Amygdala (tissue), 56 donors: ENCODE results near the gene FNDC3B.

Experiments
- DNase-seq, 56 donors: peaks; one replicate each; lab custom pipeline; 2025; lab: John Stamatoyannopoulos, UW

Gene FNDC3B

DNA sequence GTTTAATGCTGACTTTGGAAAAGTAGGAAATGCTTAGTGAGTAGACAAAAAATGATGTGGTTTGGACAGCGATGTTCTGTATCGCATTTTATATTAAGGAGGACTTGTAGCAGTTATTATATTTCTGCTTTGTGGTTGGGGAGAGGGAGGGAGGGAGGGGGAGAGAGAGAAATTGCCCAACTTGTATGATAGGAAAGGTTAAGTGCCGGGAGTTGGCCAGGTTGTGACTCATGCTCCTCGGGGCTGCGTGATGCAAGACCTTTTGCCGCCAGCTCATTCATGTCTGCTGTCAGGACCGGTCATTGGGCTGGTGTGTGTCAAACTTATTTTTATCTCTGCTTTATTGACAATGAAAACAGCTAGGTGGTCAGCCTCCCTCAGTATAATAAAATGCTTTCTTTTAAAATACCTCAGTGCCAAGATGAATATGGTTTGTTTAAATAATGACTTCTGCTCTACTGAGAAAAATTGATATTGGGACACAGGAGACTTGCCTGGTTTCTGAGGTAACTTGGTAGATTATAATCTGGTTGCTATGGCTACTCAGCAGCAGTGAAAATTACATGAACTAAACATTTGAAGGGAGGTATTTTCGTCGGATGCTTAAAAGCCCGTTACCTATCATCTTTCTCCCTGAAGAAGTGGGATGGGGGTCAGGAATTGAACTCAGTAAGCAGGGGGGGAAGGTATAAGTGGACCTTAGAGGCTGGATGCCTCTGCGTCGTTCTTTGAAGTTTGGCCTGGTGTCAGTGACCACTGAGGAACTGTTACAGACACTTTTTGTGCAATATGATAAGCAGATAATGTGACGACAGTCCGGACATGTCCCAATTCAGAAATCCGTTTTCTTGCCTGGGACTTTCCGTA lies 90.7 kb downstream of the FNDC3B start:
- peak in 3 of 56 donors; percentile 5 to 15 (median 14) for DNase-seq

DNA sequence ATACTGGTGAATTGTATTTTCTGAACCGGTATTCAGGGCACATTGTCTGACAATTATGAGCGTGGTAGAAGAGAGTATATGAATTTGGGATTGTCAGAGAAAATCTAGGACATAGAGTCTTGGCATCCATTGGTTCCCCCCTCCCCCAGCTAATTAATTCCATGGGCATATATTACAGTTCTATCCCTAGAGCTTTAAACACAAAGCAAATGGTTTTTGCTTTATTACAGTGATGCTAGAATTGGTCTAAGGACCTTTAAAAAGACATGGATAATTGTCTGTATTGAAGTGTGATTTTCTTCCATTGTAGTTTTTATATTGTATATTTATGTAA lies 91.3 kb downstream of the FNDC3B start:
- no peak for DNase-seq

DNA sequence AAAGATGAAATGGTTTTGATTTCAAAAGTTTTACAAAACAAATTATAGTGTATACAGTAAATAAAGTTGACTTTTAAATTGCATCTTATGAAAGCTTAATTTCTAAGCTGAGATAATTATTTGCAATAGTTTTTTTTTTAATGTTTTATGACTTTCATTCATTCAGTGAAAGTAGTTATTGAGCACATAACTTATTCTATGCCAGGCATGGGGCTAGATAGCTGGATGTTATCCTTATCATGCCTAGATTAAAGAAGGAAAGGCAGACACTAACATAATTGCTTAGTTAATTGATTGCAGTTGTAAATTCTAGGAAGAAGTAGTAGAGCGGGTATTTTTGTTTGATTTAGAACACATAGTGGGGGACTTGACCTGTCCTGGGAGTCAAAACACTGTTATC lies 92.4 kb downstream of the FNDC3B start:
- DNase-seq, result no peak

DNA sequence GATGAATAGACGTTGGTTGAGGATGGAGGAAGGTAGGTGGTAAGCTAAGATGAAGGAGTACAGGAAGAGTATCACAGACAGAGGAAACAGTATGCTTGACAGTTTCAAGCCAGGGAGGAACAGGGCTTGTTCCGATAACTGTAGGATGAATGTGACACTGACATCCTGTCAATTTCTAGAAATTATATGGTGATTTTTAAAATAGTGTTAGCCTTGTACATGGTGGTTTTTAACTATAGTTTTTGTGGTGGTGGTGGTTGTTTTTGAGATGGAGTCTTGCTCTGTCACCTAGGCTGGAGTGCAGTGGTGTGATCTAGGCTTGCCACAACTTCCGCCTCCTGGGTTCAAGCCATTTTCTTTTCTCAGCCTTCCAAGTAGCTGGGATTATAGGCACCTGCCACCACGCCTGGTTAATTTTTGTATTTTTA lies 92.8 kb downstream of the FNDC3B start:
- DNase-seq, result no peak

DNA sequence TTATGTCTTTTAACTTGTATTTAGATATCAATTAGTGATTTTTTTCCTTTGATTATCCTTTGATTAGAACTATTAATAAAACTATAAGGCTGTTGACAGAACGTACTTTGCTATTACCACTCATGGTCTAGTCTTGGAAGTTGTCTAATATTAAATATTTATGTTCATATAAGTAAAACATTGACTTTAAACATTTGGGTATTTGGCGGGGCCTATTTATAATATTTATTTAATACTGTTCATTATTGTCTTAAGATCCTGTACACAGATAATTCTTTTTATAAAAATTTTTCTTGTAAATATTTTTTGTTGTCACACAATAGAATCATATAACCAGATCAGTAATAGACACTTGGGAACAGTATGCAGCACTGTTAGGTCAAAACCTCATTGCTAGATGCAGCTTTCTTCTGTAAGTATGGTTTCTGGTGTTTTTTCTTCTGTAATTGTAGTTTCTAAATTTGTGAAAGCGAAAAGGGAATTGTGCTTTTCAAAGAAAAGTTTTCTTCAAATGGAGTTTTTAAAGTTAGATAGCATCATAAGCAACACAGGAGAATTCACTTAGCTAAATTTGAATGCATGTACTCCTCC lies 93.4 kb downstream of the FNDC3B start:
- DNase-seq, result no peak

DNA sequence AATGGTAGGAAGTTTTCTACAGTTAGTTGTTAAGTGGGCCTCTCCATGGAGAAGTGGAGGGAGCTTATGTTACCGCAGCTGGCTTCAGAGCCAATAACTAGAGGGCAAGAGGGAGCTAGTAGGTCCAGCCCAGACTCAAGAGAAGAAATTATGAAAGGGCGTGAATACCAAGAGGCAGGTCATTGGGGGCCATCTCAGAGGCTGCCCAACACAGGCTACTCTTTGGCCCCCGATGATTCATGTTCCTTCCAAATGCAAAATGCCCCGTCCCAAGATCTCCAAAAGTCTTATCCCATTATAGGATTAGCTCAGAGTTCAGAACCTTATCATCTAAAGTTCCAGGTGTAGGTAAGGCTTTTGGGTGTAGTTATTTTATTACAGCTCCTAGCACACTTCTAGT lies 94.5 kb downstream of the FNDC3B start:
- DNase-seq, result no peak

DNA sequence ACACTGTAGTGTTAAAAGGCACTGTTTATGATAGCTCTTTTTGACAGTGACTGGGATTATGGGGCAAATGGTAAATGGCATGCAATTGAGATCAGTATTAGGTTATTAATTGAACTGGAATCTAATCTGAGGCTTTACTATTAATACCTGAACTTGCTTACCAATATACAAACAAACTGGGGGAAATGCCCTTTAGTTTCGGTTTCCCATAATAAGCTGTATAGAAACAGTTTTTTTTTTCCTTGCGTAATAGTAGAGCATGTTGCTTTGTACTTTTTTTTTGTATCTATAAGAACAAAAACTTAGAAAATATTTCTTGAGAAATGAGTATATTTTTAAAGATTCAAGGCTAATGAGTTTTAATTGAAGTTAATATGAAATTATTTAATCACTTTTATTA lies 95.0 kb downstream of the FNDC3B start:
- no peak for DNase-seq

DNA sequence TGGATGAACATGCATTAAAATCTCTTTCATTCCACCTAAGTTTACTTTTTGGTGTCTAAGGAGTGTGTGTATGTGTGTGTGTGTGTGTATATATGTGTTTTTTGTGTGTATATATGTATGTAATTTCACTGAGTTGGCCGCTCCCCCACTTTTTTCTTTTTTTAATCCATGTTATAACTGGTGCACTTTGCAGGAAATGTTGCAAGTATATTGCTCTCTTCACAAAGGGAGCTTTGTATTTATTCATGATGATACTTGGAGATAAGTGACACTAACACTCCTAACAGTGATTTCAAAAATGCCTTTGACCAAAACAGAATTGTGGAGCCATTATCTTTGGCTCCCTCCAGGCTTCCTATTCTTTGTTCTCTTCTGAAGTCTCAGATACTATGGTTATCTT lies 95.8 kb downstream of the FNDC3B start:
- no peak for DNase-seq

DNA sequence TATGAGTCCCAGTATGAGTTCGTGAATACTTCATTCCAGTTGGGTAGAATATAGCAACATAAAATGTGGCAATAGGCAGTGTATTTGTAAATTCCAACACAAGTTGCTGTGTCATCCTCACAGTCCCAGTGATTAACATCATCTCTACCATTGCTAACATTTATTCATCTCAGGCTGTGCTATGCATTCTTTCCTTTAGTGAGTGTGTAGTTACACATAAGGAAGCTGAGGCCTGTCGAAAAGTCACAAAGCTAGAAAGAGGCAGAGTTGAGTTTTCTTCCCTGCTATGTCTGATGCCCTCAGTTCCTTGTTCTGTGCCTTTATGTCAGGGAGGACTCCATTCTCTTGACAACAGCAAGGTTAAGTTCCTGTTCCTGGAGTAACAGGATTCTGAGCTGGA lies 96.4 kb downstream of the FNDC3B start:
- DNase-seq, result no peak

DNA sequence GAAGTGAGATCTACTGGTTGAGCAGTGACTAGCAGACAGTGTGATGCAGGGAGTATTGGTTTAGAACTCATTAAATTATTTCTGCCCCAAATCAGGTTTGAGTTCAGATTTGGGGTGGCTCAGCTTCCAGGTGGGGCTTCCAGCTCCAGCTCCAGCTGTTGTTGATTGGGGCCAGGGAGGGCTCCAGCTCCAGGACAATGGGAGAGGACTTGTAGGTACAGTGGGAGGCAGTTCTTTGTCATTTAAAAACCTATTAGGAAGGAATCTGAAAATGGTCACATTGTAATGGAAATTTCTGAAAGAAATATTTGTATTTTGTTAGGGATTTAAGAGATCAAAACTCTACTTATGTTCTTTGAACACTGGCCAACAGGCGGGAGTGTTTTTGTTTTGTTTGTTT lies 97.0 kb downstream of the FNDC3B start:
- DNase-seq, result no peak

DNA sequence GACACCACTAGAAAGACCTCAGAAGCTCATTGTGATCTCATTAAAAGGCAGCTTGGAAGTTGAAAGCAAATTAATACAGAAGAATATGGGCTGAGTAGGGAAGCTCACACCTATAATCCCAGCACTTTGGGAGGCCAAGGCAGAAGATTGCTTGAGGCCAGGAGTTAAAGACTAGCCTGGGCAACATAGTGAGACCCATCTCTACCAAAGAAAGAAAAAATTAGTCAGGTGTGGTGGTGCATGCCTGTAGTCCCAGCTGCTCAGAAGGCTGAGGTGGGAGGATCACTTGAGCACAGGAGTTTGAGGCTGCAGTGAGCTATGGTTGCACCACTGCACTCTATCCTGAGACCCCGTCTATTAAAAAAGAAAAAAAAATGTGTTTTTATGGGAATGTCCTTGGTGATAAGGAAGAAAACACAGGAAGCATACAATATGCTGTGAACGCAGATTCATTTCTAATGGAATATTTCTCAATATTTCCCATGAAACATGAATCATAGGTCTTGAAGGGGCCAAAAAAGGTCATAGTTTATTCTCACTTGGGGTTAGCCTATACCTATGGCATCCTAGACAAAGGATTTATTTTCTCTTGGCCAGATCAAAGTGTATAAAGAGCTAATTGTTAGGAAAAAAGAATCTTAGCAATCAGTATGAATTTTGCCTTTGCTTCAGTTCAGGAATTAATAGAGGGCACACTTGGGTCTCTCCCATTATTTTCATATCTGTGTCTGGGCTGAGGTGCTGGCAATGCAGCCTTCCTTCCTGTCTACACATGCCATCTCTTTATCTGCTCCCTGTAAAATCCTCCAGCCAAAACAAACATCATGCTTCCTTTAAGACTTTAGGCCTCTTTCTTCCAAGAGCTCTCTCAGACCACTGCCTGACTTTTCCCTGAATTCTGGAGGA lies 98.2 kb downstream of the FNDC3B start:
- DNase-seq, result no peak

DNA sequence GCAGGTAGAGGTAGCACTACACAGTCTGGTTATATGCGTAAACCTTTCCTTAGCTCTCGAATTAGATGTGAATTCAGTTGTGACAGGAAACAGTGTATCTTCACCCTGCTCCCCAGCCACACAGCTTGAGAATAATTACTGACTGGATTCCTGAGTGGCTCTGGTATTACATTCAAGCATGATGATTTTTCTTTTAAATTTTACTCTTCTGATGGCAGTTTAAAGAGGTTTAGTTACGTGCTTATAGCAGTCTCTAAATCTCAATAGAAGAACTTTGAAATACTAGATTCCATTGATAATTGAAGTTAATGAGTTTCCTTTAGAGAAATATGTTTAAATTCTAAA lies 98.8 kb downstream of the FNDC3B start:
- DNase-seq, result no peak

DNA sequence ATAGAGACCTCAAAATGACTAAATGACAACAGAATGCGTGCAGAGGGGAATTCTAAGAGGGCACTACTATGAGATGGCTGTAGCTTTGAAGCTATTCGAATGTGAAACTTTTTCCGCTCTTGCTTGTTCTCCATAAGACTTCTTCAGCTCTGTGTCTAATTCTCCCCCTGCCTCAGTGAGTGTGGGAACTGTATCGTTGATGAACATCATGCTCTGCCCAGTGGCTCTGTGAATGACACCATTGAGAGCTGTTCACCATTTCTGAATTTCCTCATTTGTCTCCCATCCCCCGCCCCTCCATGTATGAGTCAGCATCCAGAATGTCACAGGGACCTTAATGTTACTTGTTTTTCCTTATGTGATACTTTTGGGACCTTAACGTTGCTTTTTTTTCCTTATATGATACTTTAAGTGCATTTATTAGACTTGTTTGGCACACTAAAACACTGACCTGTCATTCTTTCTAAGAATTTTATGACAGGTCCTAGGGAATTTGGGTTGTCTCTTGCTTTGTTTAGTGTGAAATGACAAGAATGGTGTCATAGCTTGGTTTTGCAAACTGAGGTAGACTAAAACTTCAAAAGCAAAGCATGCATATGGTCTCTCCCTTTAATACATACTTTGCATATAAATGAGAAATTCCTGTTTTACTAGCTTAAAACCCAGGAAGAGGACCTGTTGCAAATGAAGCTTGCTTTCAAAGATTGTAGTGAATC lies 99.6 kb downstream of the FNDC3B start:
- DNase-seq, result peak in 42 of 56 donors; percentile 5 to 84 (median 46)

DNA sequence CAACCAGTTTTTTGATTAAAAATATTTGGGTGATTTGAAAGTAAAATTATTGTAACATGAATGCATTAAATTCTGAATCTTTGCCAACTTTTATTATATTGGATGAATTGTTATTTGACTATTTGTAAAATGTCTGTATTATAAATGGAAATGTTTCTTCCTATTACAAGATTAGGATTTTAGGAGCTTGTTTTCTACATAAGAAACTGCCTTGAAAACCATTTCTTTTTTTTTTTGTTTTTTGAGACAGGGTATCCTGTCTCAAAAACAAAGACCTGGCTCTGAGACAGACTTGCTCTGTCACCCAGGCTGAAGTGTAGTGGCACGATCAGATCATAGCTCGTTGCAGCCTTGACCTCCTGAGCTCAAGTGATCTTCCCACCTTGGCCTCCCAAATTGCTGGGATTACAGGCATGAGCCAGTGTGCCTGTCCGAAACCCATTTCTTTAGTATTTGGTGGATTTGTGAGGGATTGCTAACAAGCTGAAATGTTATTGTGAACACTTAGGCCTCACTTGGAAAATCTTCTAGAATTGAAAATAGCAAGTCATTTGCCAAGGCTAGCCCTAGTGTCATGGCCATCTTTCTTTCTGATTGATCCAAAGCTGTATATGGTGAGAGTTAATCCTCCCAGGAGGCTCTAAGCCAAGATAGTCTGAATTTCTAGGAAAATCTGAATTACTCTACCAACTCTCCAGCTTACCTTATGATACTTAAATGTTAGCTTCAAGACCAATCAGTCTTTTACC lies 100.3 kb downstream of the FNDC3B start:
- no peak for DNase-seq

DNA sequence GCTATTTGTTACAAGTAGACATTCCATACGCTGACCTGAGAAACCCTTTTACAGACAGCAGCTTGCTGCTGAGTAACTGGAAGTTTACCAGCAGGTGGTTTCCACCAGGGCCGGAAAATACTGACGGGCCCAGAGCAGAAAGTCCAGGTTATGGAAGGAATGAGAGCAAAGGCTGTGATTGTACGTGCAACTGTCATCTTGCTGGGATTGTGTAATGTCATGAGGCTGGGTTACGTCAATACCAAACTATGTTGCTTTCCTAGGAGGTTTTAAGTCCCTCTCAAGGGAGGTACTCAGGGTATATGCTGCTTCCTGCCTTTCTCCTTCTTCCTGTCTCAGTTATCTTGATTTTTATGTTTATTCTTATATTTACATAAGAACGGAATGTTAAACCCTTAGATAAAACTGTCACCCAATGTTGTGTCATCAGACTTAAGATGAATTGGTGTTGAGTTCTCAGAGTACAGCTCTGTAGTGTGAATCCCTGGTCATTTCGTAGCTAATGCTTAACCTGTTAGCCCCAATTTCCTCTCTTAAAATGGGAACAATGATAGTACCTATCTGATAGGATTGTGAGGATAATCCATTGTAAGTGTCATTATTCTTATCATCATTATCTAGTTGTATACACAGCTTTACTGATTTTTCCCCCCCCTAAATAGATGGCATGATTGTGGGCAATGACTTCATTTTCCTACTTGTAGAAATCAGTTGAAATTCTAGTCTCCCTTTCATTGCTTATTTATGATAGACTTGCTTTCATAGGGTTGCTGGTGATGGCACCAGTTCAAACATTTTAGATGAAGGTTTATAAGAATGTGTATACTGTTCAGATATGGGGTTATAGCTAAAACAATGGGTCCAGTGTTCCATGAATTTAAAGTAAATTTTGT lies 101.4 kb downstream of the FNDC3B start:
- no peak for DNase-seq

DNA sequence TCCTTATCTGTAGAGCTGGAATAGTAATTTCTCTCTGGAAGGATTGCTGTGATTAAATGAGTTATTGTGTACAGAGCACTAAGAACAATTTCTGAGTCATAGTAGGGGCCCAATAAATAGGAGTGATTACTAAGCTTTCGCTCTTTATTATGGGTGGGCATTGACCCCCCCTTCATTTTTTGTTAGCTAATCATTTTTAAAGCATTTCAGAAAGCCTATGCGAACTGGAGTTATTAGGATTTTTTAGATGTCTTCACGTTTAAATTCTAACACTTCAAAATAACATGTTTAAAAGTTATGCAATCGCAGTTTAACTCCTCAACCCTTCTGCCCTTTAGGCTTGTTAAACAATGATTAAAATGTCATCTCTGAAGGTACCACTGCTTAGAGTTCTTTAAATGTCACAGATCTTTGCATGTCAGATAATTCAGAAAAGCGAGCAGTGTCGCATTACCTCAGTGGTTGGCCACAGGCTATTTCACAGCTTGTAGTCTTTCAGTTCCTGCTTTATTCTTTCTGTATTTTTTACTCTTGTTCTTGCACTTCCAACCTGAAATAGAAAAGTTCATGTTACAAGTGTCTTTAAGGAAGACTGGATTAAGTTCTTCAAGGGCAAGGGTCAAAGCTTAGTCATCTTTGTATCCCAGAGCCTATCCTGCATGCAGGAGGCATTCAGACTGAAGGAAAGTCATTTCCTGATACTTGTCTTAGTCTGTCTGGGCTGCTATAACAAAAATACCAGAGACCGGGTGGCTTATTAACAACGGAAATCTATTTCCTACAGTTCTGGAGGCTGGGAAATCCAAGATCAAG lies 102.9 kb downstream of the FNDC3B start:
- no peak for DNase-seq

DNA sequence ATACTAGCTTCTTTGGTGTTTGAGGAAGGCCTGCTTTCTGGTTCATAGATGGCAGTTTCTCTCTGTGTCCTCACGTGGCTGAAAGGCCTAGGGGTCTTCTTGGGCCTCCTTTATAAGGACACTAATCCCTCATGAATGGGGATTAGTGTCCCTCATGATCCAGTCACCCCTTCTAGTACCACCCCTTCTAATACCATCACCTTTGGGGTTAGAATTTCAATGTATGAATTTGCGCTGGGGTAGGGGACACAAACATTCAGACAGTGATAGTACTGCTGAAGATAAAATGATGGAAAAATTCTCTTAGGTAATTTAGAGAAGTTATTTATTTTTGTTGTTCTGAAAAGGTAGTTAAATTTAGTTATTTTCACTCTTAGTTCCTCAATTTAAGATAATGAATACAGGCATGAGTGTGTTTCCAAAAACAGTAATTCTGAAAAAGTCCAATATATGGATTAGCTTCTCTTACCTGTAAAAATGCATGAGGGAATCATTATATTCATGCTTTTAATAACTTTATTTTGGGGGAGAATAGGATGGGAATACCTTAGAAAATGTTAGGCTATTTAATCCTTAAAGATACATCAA lies 103.6 kb downstream of the FNDC3B start:
- DNase-seq, result no peak
